RPMI7951 (cell line): ENCODE data around the gene DGCR6. TPM values are rescaled to one million over a fixed set of nuclear protein-coding genes. Genes with fewer than 3 reads are reported as not detected.
"Not testable (repeated sequence)": the region's sequence is repeated elsewhere in the genome, so short reads cannot be mapped to it uniquely, and the experiment has no call there.

Source experiments
- DNase-seq: peaks from one replicate; pipeline ENCODE4 v3.0.0-alpha.2; 2012; ENCODE audit warnings: low read depth
- total RNA-seq: library from RNA; depleted of rRNA; stranded (reverse); fragments of >200 nt; shearing (Covaris generic); gene quantifications from 2 replicates; pipeline ENCODE4 v1.2.3, GENCODE V29; 2014

The DGCR6 gene
- total RNA-seq, 1 experiment from 2014 or later = 0.96 TPM

DNA sequence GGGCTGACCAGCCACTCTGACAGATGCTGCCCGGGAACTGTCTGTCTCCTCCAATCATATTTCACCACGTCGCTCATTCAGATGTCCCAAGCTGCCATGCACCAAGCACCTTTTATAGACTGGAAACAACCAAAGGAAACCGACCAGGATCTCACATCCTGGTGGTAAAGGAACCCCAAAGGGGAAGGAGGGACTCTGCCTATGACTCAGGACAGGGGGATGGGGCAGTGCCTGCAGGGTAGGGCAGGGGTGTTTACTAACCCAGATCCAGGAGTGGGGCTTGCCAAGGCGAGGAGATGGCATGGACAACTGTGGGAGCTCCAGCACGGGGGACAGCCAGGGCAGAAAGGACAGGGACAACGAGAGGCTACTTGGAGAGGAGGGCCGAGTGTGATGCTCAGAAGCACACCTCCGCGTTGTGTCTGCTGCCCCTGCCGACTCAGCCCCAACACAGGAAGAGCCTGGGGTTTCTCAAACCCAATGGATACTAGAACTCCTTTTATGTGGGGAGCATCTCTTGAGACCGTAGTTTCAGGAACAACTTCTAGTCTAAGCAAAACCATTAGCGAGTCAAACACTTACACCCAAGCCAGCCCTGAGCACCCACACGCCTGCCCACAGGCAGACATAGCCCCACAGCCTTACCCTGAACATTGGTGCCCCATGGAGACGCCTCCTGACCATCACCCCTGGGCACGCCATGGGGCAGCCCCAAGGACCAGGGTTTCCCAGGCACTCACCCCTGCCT, 26.0 kb downstream of the DGCR6 start:
- no peak for DNase-seq

DNA sequence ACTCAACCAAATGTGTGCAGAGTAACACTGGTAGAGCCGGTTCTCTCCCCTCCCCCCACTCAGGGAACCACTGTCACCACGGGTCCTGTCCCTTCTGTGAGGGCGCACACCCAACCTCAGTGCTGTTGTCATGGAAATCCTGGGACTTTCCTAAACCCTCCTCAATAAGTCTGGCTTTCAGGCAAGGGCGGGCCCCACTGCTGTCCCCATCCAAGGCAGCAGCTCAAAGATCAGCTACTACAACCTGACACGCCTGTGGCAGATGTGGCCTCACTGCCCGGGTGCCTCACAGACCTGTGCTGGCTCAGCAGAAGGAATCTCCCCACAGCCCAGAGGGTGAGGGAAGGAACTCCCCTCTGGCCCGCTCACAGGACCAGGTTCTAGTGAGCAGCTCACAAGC, 27.8 kb downstream of the DGCR6 start:
- DNase-seq = no peak

DNA sequence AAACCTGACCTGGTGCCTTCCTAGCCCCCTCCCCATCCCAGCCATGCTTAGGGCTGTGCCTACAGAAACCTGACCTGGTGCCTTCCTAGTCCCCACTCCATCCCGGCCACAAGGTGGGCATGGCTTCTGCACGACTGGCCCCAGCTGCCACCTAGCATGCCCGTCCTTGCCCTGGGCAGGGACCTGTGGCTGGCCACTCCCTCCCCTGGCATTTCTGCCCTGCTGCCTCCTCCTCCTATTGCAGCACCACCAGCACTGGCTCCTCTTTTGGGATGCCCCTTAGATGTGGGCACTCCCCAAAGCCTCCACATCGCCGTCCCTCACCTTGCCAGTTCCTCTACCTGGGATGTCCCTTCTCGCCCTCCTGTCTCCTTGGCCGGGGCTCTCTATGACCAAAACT, 28.6 kb downstream of the DGCR6 start:
- not testable (repeated sequence) for DNase-seq

DNA sequence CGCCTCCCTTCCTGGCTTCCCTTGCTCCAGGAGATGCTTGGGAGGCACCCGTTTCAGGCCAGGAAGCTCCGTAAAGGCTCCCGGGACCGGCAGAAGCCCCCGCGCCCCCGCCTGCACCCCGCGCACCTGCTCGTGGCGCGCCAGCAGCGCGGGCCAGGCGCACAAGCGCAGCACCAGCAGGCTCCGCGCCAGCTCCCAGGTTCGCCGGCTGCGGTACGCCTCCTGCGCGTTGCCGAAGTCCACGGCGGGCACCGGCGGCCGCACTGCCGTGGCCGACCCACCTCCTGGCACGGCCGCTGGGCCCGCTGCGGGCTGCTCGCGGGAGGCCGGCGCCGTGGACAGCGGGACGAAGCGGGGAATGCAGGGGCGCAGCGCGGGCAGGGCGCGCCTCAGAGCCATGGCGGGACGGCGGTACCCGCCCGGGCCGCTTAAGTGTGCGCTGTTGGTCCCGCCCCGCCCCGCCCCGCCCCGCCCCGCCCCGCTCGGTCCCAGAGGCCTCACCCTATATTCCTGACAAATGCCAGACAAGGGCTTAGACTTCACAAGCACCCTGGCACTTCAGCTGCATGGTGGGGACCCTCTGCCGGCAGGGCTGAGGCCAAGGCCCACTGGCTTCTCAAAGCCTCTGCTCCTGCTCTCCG, 29.9 kb downstream of the DGCR6 start, which contains the start of gene PRODH:
Gene PRODH (minus strand): TSS at position 405 of the 641 bp plus-strand sequence. CDS start 6 bp downstream, at position 399.
- DNase-seq = no peak

DNA sequence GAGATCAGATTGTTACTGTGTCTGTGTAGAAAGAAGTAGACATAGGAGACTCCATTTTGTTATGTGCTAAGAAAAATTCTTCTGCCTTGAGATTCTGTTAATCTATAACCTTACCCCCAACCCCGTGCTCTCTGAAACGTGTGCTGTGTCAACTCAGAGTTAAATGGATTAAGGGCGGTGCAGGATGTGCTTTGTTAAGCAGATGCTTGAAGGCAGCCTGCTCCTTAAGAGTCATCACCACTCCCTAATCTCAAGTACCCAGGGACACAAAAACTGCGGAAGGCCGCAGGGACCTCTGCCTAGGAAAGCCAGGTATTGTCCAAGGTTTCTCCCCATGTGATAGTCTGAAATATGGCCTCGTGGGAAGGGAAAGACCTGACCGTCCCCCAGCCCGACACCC, 32.6 kb downstream of the DGCR6 start:
- not testable (repeated sequence) for DNase-seq

DNA sequence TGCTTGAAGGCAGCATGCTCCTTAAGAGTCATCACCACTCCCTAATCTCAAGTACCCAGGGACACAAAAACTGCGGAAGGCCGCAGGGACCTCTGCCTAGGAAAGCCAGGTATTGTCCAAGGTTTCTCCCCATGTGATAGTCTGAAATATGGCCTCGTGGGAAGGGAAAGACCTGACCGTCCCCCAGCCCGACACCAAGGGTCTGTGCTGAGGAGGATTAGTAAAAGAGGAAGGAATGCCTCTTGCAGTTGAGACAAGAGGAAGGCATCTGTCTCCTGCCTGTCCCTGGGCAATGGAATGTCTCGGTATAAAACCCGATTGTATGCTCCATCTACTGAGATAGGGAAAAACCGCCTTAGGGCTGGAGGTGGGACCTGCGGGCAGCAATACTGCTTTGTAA, 41.0 kb downstream of the DGCR6 start:
- DNase-seq = not testable (repeated sequence)

DNA sequence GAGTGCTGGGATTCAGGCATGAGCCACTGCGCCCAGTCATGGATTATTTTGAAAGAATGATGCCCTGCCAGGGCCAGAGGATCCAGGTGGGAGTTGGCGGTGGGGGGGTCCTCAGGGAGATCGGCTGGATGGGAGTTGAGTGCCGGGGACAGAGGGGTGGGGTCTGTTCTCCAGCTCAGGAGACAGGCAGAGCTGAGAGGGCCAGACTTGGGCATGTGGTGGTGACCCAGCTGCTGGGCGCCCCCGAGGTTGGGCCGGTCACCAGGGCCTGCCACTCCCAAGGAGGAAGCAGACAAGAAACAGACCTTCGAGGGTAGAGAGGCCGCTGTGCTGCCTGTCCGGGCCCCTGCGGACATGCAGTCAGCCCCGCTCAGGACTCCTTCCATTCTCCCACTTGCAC, 41.8 kb downstream of the DGCR6 start:
- DNase-seq = no peak

DNA sequence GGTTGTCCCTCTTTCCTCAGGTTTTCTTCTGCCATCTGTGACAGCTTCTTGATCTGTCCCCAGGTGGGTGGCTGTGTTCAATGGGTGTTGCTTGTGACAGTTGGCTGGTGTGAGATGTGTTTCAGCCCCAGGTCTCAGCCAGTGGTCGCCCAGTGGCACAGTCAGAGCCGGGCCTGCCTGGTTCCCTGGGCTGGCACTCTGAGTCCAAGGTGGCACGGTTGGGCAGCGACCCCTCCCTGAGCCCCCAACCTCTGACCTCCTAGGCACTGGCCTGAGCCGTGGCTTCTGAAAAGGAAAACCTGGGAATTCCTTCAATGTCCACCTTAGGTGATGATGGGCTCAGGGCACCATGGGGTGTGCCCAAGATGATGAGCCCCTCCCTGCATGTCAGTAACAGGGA, 44.0 kb downstream of the DGCR6 start:
- no peak for DNase-seq

DNA sequence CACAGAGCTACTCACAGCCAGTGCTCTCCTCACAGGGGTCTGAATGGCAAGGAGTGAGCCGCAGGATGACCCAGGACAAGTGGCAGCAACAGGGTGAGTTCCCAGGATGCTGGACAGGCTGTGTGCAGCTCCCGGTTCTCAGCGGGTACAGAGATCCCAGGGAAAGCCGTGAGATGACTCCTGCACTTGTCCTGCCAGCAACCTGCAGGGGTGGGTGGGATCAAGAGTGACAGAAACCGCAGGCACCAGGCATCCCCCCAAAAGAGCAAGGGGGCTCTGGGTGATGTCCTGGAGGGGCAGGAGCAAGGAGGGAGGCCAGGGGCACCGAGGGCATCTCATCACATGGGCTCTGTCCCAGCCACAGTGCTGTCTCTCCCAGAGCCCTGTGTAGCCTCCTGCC, 45.9 kb downstream of the DGCR6 start:
- DNase-seq = no peak

DNA sequence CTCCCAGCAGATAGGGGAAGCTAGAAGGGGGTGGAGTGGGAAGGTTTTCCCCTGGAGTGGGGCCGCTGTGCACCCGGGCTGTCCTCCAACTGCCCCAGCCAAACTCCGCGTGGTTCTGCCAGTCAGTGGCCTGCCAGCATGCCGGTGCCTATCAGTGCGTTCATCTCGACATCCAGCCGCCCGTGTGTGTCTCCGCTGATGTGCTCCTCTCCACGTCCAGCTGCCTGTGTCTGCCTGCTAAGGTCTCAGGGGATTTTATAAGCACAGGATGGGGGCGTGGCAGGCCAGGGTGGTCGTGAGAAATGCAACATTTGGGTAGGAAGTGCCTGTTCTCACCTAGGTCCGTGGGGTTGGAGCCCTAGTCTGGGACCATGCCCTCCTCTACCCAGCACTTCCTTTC, 47.0 kb downstream of the DGCR6 start:
- not testable (repeated sequence) for DNase-seq

DNA sequence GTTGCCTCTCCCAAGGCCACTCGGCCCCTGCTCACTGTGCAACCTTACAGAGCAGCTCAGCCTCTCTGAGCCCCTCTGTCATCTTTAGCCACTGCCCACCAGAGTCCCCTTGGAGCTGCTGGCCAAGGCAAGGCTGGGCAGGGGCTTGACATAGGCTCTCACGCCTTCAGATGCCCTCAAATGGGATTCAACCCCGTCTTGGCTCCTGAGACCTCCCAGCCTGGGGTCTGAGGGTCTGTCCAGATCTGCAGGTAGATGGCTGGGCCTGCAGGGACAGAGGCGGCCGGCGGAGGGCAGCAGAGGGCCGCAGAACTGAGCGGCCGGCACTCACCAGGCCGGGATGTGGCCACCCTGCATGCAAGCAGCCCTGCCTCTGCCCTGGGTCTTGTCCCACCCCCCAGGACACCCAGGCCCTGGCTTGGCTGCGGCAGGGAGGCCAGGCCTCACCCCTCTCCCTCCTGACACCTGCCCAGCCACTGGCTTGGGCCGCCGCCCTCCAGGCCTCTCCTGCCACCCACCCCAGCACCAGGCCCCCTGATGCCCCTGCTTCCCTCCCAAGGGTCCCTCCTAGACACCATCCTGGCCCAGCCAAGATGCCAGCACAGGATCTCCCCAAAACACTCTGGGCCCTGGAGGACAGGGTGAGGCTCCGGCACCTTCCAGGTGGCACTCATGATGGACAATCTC, 48.3 kb downstream of the DGCR6 start:
- peak; percentile 37 for DNase-seq

DNA sequence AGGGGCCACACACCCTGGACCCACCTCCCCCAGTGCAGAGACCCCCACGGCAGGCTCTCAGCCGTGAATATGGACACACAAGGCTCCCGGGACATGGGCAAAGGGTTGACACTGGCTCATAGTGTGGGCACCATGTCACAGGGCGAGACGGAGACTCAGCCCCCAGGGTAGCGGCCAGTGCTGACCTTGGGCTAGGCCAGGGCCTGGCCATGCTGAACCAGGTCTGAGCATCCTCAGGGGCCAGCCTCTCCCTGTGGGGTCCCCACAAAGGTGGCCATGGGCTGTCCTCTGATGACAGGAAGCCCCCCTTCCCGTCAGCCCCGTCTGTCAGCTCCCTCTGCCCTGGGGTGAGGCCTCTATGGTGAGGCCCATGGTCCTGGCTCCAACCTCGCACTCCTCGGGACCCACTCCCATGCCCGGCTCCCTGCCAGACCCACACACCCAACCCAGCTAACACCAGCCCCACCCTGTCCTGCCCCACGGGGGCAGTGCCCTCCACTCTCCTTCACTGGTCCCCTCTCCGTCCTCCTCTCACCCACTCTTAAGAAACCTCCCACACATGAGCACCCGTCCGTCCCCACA, 49.0 kb downstream of the DGCR6 start:
- DNase-seq = no peak

DNA sequence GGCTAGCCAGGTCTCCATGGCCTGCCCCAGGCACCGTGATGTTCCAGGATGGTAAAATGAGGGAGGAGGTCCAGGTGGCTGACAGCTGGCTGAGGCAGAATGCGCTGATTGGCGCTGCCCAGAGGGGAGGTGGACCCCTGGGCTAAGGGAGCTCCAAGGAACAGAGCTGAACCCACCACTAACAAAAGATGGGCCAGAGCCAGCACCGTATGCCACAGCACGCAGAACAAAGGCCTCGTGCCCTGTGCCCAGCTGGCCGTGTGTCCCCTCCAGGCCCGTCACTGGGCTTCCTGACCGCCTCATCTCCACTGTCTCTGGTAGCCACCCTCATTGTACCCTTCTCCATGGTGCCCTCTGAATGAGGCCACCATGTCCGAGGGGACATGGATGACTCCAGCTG, 49.6 kb downstream of the DGCR6 start:
- no peak for DNase-seq

DNA sequence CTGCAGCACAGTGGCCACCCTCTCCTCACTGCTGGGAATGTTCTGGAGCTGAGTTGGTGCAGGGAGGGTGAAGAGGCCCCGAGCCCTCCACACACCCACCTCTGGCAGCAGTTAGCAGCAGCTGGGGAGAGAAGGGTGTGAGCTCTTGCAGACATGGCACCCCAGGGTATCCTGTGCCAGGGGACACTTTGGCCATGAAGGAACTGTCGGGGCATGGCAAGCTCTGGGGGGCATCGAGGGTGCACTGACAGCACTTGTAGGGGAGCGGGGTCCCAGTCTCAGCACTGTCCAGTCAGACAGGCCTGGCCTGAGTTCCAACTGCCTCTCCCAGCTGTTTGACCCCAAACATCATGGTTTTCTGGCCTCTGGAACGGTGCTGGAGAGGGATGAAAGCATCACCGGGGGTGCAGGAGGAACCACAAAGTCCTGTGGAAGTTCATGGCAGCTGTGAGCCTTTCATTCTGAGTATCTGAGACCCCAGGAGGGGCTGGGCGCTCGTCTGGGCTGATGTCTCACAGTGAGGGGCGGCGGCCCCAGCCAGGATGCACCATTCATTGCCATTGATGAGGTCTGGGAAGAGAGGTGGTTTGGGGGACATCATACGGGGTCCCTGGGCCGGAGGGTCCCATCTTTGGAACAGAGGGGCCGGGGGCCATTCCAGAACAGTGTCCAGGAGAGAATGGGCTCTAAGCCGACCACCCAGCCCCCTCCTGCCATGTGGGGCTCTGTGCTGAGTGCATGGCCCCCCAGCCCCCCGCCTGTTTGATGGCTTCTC, 50.2 kb downstream of the DGCR6 start:
- not testable (repeated sequence) for DNase-seq

DNA sequence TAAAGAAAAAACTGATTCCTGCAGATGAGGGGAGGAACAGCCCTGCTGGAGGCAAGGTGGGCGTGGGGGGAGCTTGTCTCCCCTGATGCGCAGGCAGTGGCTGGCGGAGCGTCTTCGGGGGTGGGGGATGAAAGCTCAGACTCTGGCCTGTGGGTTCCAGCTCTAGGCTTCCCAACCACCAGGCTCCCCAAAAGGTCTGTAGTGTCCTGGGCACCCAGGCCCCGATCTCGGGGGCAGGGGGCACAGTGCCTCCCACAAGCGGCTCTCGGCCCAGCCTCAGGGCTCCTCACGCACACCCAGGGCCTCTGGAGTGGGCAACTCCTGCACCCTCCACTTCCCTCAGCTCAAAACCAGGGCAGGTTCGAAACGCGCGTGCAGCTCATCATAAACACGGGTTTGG, 50.8 kb downstream of the DGCR6 start:
- DNase-seq = not testable (repeated sequence)

DNA sequence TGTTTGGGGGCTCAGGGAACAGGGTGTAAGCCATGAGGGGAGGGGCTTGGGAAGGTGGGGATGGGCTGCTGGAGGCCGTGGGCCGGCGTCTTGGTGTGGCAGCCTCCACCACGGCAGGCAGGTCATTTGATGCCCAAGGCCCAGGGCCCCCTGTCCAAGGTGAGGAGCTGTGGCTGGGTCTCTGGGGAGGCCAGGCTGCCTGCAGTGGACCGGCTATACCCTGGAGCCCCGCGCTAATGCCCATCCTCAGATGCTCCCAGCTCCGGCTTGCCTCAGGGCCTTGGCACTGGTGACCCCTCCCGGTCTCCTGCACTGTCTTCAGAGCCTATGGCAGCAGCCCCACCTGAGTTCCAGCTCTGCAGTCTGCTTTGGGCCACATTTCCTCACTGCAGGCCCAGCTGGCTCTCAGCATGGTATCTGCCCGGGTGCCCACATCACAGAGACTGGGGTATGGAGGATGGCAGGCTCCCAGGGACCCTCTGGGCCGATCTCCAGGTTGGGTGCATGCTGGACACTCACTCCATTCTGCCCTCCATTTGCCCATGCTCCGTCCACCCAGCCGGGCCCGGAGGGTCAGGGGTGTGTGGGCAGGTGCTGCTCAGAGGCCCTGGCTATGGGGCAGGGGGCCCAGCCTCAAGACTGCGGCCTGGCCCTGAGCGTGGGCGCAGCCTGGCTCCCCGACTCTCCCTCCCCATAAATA, 51.7 kb downstream of the DGCR6 start:
- not testable (repeated sequence) for DNase-seq

DNA sequence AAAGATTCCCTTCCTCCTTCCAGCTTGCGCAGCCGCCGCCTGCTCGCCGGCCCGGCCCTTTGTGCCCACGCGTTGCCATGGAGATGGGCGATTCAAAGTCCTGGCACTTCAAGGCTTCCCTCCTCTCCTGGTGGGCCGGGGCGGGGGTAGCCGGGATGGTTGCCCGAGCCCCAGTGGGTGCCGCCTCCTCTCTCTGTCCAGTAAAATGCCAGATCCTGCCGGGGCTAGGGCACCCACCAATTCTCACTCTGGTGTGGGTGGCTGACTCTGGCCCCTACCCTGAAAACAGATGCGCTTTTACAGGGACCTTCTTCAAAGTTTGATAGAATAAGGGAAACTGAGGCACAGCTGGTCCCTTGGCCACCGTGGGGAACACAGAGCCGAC, 52.2 kb downstream of the DGCR6 start:
- DNase-seq = peak; percentile 46

DNA sequence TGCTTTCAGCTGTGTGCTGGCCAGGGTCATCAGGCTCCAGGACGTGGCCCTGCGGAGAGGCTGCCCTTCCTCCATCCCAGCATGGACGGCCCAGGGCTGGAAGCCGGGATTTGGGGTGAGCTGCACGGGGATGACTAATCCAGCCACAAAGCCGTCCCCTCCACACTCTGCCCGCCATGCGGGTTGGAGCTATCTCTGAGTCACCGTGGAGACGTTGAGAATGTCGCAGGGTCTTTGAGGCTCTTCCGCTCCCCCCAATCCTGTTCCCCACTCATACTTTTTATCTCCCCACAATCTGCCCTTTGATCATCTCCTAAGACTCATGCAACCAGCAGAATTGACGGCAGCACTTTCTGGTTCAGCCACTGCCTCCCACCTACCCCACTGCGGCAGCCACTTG, 52.6 kb downstream of the DGCR6 start:
- DNase-seq = peak; percentile 93

DNA sequence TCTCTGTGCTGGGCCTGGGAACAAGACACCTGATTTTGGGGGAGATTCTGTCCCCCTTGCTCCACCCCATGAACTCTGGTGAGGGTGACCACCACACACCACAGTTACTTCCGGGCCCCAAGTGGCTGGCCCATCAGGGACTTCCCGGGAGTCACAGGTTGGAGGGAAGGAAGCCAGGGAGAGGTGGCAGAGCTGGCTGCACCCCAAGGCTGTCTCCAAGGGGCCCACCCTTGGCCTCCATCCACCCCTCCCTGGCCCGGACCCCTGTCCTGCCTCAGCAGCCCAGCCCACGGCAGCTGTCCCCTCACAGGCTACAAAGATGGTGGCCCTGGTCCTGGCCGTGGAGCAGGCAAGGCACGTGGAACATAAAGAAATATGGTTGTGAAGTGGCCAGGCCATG, 53.1 kb downstream of the DGCR6 start:
- not testable (repeated sequence) for DNase-seq

DNA sequence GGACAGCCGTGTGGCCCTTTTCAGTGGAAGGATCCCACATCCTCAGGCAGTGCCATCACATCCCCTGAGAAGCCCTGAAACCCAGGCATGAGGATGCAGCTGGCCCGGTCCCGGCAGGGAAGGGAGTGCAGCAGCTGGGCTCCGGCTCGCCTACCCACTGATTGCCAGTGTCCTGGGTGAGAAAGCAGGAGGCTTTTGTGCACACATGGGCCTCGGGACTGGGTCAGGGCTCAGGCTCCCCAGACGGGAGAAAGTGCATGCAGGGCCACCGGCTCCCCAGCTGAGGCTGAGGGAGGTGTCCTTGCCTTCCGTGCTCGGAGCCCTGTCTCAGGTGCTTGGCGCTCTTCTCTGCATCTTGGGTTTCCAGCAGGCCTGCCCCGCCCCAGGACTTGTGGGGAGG, 53.6 kb downstream of the DGCR6 start:
- DNase-seq = peak; percentile 8
